Endodermal cell (in vitro differentiated cells): ENCODE results near the gene ADRM1. TPM values are rescaled to one million over a fixed set of nuclear protein-coding genes. Genes with fewer than 3 reads are reported as not detected.

Source experiments
- DNase-seq: peaks from one replicate; pipeline ENCODE4 v3.0.0-alpha.2; 2017
- H3K27ac ChIP-seq: 2 replicates; pipeline ENCODE4 v1.5.1; 2013; ENCODE audit warnings: mild to moderate bottlenecking, low read depth, low read length, moderate library complexity
- H3K27me3 ChIP-seq: 2 replicates; pipeline ENCODE4 v1.6.1; 2013; ENCODE audit warnings: mild to moderate bottlenecking, low read length, moderate library complexity; ENCODE audit not compliant: insufficient read depth, control insufficient read depth, poor library complexity, severe bottlenecking
- H3K36me3 ChIP-seq: 2 replicates; pipeline ENCODE4 v1.7.0; 2013; ENCODE audit warnings: mild to moderate bottlenecking, low read length, moderate library complexity; ENCODE audit not compliant: control insufficient read depth, insufficient read depth
- H3K4me1 ChIP-seq: one replicate; pipeline ENCODE4 v1.7.0; 2013; ENCODE audit warnings: low read length; ENCODE audit not compliant: control insufficient read depth, insufficient read depth
- H3K4me3 ChIP-seq: 2 replicates; pipeline ENCODE4 v1.5.1; 2013; ENCODE audit warnings: mild to moderate bottlenecking, low read length, moderate library complexity
- H3K9ac ChIP-seq: 2 replicates; pipeline ENCODE4 v1.6.1; 2013; ENCODE audit warnings: mild to moderate bottlenecking, low read length, moderate library complexity; ENCODE audit not compliant: poor library complexity, severe bottlenecking; ENCODE audit errors: extremely low read depth
- H3K9me3 ChIP-seq: 2 replicates; pipeline ENCODE4 v1.6.1; 2013; ENCODE audit warnings: mild to moderate bottlenecking, low read length, moderate library complexity; ENCODE audit not compliant: control insufficient read depth
- H3K27ac Mint-ChIP-seq: 2 replicates; pipeline ENCODE4 v1.8.0; 2020; ENCODE audit warnings: mixed read lengths
- H3K27me3 Mint-ChIP-seq: 2 replicates; pipeline ENCODE4 v1.8.0; 2021; ENCODE audit warnings: mild to moderate bottlenecking, mixed read lengths; ENCODE audit not compliant: insufficient read depth
- H3K36me3 Mint-ChIP-seq: 2 replicates; pipeline ENCODE4 v1.8.0; 2020; ENCODE audit warnings: low read depth, mixed read lengths
- H3K4me1 Mint-ChIP-seq: 2 replicates; pipeline ENCODE4 v1.8.0; 2020; ENCODE audit warnings: mixed read lengths
- H3K4me3 Mint-ChIP-seq: 2 replicates; pipeline ENCODE4 v1.8.0; 2020; ENCODE audit warnings: mild to moderate bottlenecking, moderate library complexity, mixed read lengths
- H3K9me3 Mint-ChIP-seq: 2 replicates; pipeline ENCODE4 v1.8.0; 2020; ENCODE audit warnings: mild to moderate bottlenecking, mixed read lengths
- WGBS, 2 experiments: methylation state at CpG; one replicate each; pipeline versions ENCODE4 v1.1.5 to v1.1.7; 2013; ENCODE audit warnings: missing lambda C conversion rate in 2 of 2, mixed read lengths in 1 of 2; ENCODE audit not compliant: insufficient coverage in 1 of 2, insufficient read length in 1 of 2; 5-methylcytosine and 5-hydroxymethylcytosine counted together
- total RNA-seq, 2 donors: library from RNA; stranded (reverse); fragmentation: NEBNext Ultra II Directional in 1 of 2; extraction: Animal tissue kit (Norgen Biotek cat#: 25700) in 1 of 2; gene quantifications; 2 replicates in 1 of 2; 3 replicates in 1 of 2; pipeline ENCODE4 v1.2.1, GENCODE V29; 2021
- TF ChIP-seq, protein P1 (sequence below): fragments of 200-600 bp; sonication (generic); conservative IDR thresholded peaks from 2 replicates; pipeline ENCODE4 v1.5.0; 2021; ENCODE audit warnings: antibody characterized with exemption, mild to moderate bottlenecking

ADRM1 gene
- total RNA-seq, 2 donors from 2014 or later = 105 to 106 TPM

DNA sequence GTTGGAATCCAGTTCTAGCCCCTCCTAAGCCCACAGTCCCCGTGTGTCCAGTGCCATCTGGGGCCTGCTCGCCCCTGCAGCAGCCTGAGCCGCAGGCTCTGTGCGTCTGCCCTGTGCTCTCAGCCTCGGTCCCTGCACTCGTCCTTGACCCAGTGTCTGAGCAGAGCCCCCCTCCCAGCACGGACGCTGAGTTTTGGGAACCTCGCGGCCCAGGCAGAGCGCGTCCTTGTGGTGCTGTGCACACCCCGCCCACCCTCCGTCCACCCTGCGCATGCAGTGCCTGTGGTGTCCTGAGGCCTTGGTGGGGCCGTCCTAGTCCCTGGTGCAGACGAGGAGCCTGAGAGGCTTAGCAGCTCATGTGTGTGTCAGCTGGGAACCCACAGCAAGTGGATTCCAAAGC is 32.9 kb upstream of the ADRM1 start:
- Mint-ChIP-seq H3K27ac (no peak overlapping the region), H3K4me1 (no peaks in the 10 kb centered on the region), H3K4me3 (no peak overlapping the region), H3K27me3 (no peaks in the 10 kb centered on the region), H3K9me3 (peaks cover 15% of the 10 kb centered on the region), H3K36me3 (peaks cover 62% of the 10 kb centered on the region)
- no peak for DNase-seq
- H3K9me3 ChIP-seq = peaks cover 16% of the 10 kb centered on the region
- TF ChIP-seq, protein P1, sequence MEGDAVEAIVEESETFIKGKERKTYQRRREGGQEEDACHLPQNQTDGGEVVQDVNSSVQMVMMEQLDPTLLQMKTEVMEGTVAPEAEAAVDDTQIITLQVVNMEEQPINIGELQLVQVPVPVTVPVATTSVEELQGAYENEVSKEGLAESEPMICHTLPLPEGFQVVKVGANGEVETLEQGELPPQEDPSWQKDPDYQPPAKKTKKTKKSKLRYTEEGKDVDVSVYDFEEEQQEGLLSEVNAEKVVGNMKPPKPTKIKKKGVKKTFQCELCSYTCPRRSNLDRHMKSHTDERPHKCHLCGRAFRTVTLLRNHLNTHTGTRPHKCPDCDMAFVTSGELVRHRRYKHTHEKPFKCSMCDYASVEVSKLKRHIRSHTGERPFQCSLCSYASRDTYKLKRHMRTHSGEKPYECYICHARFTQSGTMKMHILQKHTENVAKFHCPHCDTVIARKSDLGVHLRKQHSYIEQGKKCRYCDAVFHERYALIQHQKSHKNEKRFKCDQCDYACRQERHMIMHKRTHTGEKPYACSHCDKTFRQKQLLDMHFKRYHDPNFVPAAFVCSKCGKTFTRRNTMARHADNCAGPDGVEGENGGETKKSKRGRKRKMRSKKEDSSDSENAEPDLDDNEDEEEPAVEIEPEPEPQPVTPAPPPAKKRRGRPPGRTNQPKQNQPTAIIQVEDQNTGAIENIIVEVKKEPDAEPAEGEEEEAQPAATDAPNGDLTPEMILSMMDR = no peak
- peaks cover 49% of the 10 kb centered on the region for H3K36me3 ChIP-seq
- no peak overlapping the region for H3K27ac ChIP-seq
- H3K9ac ChIP-seq = no peak overlapping the region
- 91 to 93% methylated on average over 13 to 17 of the region's 17 CpGs for WGBS, 2 experiments
- H3K4me3 ChIP-seq = no peak overlapping the region
- H3K27me3 ChIP-seq = no peaks in the 10 kb centered on the region
- H3K4me1 ChIP-seq = no peaks in the 10 kb centered on the region

DNA sequence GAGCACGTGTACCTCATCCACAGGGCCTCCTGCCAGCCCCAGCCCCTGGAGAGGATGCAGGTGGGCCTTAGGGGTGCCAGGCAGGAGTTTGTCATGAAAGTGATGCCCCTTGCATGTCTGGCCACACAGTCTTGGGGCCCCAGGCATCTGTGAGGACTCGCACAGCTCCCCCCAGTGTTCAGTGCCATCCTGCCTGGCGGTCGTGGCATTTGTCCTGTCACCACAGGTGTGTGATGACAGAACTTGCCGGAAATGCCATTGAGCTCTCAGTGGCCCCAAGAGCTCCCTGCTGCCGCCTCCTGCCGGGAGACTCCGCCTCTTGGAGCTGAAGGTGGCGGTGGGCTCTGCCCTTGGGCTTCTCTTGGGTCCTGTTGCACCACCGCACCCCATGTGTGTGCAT is 30.6 kb upstream of the ADRM1 start:
- H3K9me3 Mint-ChIP-seq = no peaks in the 10 kb centered on the region
- H3K27me3 ChIP-seq = no peaks in the 10 kb centered on the region
- H3K27ac Mint-ChIP-seq = no peak overlapping the region
- H3K36me3 ChIP-seq = peaks cover 45% of the 10 kb centered on the region
- H3K4me1 ChIP-seq = no peaks in the 10 kb centered on the region
- no peaks in the 10 kb centered on the region for H3K9me3 ChIP-seq
- H3K4me1 Mint-ChIP-seq = no peaks in the 10 kb centered on the region
- no peak overlapping the region for H3K27ac ChIP-seq
- H3K9ac ChIP-seq = no peak overlapping the region
- H3K36me3 Mint-ChIP-seq = peaks cover 55% of the 10 kb centered on the region
- H3K27me3 Mint-ChIP-seq = no peaks in the 10 kb centered on the region
- no peak overlapping the region for H3K4me3 Mint-ChIP-seq
- TF ChIP-seq, protein P1 = no peak
- DNase-seq = peak; percentile 56
- WGBS, 2 experiments = 91 to 93% methylated on average over 5 to 10 of the region's 10 CpGs
- no peak overlapping the region for H3K4me3 ChIP-seq

DNA sequence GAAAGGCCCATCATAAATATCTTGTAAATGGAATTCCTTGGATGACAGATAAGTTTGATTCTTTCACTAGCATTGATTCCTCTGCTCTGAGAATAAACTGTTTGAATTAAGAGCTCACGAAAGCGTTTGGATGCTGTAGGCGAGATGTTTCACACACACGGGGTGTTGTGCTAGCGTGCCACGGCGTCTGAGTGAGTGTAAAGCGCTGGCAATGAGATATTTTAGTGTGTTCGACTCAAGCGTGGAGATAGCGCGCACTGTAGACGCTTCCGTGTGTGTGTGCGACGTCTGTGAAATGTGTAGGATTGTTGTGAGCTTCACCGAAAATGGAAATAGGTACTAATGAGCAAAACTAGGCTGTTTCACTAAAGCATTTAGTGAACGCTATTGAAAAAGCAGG is 29.4 kb upstream of the ADRM1 start:
- Mint-ChIP-seq H3K36me3 (peaks cover 59% of the 10 kb centered on the region), H3K27ac (no peak overlapping the region), H3K4me3 (no peak overlapping the region), H3K4me1 (no peaks in the 10 kb centered on the region), H3K9me3 (no peaks in the 10 kb centered on the region), H3K27me3 (no peaks in the 10 kb centered on the region)
- H3K9me3 ChIP-seq = no peaks in the 10 kb centered on the region
- no peak overlapping the region for H3K9ac ChIP-seq
- no peaks in the 10 kb centered on the region for H3K4me1 ChIP-seq
- TF ChIP-seq, protein P1 = no peak
- no peaks in the 10 kb centered on the region for H3K27me3 ChIP-seq
- no peak for DNase-seq
- no peak overlapping the region for H3K27ac ChIP-seq
- no peak overlapping the region for H3K4me3 ChIP-seq
- 95 to 97% methylated on average over 18 of the region's 18 CpGs for WGBS, 2 experiments
- H3K36me3 ChIP-seq = peaks cover 42% of the 10 kb centered on the region
